Rectal smooth muscle tissue (tissue), 1 donor: ENCODE measurements around the gene LMX1B.
A peak's percentile ranks its signal among the peaks of the same experiment; 100 is the strongest.

Experiments
- H3K27ac ChIP-seq: one replicate; pipeline ENCODE4 v1.7.0; 2013; ENCODE audit warnings: low read depth, low read length, inconsistent platforms
- H3K27me3 ChIP-seq: one replicate; pipeline ENCODE4 v1.7.0; 2013; ENCODE audit warnings: low read length; ENCODE audit not compliant: control insufficient read depth, insufficient read depth
- H3K36me3 ChIP-seq: one replicate; pipeline ENCODE4 v1.7.0; 2013; ENCODE audit warnings: low read length; ENCODE audit not compliant: control insufficient read depth, insufficient read depth
- H3K4me1 ChIP-seq: one replicate; pipeline ENCODE4 v1.7.0; 2013; ENCODE audit warnings: low read length; ENCODE audit not compliant: control insufficient read depth, insufficient read depth
- H3K4me3 ChIP-seq: one replicate; pipeline ENCODE4 v1.7.0; 2013; ENCODE audit warnings: low read length
- H3K9ac ChIP-seq: one replicate; pipeline ENCODE4 v1.7.0; 2013; ENCODE audit warnings: low read length

LMX1B gene

GRCh38 chr9:126607086-126607485, 6.6 kb upstream of the LMX1B start:
- H3K9ac ChIP-seq = no peak overlapping the region
- no peaks in the 10 kb centered on the region for H3K4me1 ChIP-seq
- no peak overlapping the region for H3K4me3 ChIP-seq
- no peak overlapping the region for H3K27ac ChIP-seq
- no peaks in the 10 kb centered on the region for H3K36me3 ChIP-seq
- H3K27me3 ChIP-seq = peaks cover 34% of the 10 kb centered on the region

DNA sequence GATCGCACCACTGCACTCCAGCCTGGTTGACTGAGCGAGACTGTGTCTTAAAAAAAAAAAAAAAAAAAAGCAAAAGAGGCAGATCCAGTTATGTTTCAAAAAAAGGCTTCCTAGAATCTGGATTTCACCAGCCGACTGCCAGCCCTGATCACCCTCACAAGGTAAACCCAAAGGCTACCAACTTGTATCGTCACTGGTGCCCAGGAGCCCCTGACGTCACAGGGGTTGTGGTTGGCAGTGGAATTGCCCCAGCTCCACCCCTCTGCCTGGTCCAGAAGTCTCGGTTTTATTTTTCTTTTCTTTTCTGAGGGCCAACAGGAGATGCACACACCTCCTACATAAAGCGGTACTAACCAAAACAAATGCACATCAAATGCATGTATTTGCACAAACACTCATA, 6.0 kb upstream of the LMX1B start:
- Histone ChIP-seq H3K4me3 (no peak overlapping the region), H3K4me1 (no peaks in the 10 kb centered on the region), H3K27me3 (peaks cover 40% of the 10 kb centered on the region), H3K36me3 (no peaks in the 10 kb centered on the region), H3K9ac (no peak overlapping the region), H3K27ac (no peak overlapping the region)

DNA sequence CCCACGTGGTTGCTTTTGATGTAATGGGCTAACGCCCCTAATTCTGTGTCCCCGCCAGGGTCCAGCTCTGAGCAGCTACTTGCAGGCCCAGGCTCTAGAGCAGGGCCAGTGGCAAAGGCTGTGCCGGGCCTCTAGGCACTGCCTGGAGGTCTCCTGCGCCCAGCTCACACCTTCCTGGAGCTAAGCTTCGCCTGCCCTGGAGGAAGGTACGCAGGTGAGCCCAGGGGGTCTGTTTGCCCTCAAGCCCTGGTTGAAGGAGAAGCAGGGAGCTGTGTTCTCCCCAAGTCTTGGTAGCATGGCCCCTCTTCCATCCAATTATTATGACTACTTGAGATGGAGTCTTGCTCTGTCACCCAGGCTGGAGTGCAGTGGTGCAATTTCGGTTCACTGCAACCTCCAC, 5.2 kb upstream of the LMX1B start:
- no peak overlapping the region for H3K27ac ChIP-seq
- H3K4me1 ChIP-seq = no peaks in the 10 kb centered on the region
- peaks cover 46% of the 10 kb centered on the region for H3K27me3 ChIP-seq
- no peak overlapping the region for H3K9ac ChIP-seq
- H3K36me3 ChIP-seq = no peaks in the 10 kb centered on the region
- H3K4me3 ChIP-seq = no peak overlapping the region

- Histone ChIP-seq H3K27ac (no peak overlapping the region), H3K4me1 (no peaks in the 10 kb centered on the region), H3K4me3 (no peak overlapping the region), H3K9ac (no peak overlapping the region), H3K36me3 (no peaks in the 10 kb centered on the region), H3K27me3 (peaks cover 43% of the 10 kb centered on the region)
These were observed 4.5 kb upstream of the LMX1B start for GRCh38 chr9:126609191-126609590.

DNA sequence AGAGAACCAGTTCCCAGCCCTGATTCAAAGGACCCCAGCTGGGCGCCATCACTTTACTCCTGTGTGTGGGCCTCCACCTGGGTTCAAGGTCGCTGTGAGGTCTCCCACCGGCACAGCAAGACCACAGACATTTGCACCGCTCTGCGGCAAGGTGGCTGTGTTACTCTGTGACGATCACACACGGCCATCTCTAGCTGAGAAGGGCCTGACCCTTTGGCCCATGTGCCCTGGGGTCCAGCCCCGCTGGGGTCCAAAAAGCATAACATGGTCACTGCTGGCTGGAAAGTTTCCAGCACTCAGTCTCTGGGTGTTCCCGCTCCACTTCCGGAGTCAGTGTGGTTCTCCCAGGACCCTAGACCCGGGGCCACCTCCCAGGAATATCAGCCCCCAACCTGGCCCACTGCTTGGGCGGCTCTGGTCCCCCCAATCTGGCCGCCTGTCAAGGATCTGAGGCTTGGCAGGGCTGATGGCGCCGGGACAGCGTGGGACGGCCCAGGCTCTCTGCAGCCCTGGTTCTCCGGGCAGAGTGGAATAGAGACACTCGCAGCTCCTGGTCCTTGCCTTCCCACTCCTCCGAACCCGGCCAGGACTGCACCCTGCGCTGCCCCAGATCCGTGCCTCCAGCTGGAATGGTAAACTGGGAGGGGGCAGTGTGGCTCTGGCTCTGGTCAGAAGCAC, 3.9 kb upstream of the LMX1B start:
- Histone ChIP-seq H3K4me1 (no peaks in the 10 kb centered on the region), H3K27me3 (peaks cover 49% of the 10 kb centered on the region), H3K4me3 (no peak overlapping the region), H3K27ac (no peak overlapping the region), H3K36me3 (no peaks in the 10 kb centered on the region), H3K9ac (no peak overlapping the region)

- H3K27ac ChIP-seq = no peak overlapping the region
- H3K27me3 ChIP-seq = peaks cover 61% of the 10 kb centered on the region
- H3K4me1 ChIP-seq = no peaks in the 10 kb centered on the region
- H3K36me3 ChIP-seq = no peaks in the 10 kb centered on the region
- H3K9ac ChIP-seq = no peak overlapping the region
- no peak overlapping the region for H3K4me3 ChIP-seq
These were observed 2.5 kb upstream of the LMX1B start for GRCh38 chr9:126611193-126611591.

GRCh38 chr9:126611592-126612325, 2.0 kb upstream of the LMX1B start:
- peak overlapping the region; percentile 48 for H3K4me3 ChIP-seq
- peaks cover 66% of the 10 kb centered on the region for H3K27me3 ChIP-seq
- H3K36me3 ChIP-seq = no peaks in the 10 kb centered on the region
- no peaks in the 10 kb centered on the region for H3K4me1 ChIP-seq
- no peak overlapping the region for H3K9ac ChIP-seq
- no peak overlapping the region for H3K27ac ChIP-seq

DNA sequence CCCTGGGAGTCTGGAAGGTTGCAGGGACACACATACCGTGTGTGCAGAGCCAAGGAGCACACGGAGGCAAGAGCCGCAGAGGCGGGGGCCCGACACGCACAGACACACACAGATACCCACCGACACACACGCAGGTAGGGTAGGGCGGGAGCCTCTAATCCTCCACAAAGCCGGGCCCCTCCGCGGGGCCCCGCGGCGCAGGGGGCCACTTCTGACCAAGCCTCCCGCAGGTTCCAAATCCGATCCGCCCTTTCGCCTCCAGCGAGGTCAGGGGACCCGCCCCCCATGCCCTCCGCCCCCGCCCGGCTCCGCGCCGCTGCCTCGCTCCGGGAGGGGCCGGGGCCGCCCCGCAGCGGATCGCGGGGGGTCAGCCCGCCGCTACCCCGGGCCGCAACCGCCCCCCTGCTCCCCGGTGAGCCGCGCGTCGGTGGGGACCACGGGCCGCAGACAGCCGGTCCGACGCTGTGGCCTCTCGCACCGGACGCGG, 1.4 kb upstream of the LMX1B start:
- peaks cover 67% of the 10 kb centered on the region for H3K27me3 ChIP-seq
- no peaks in the 10 kb centered on the region for H3K4me1 ChIP-seq
- no peak overlapping the region for H3K27ac ChIP-seq

GRCh38 chr9:126612813-126613641, 701 bp upstream of the LMX1B start:
- H3K27me3 ChIP-seq = peaks cover 67% of the 10 kb centered on the region
- H3K4me1 ChIP-seq = no peaks in the 10 kb centered on the region
- no peak overlapping the region for H3K27ac ChIP-seq
- H3K4me3 ChIP-seq = peak overlapping the region; percentile 14
- H3K9ac ChIP-seq = no peak overlapping the region
- no peaks in the 10 kb centered on the region for H3K36me3 ChIP-seq

More for the DNA sequence above, 1.4 kb upstream of the LMX1B start:
- Histone ChIP-seq H3K9ac (no peak overlapping the region), H3K4me3 (peak overlapping the region; percentile 48), H3K36me3 (no peaks in the 10 kb centered on the region)

GRCh38 chr9:126614088-126614454, 343 bp downstream of the LMX1B start:
- Histone ChIP-seq H3K9ac (no peak overlapping the region), H3K4me3 (no peak overlapping the region), H3K27me3 (peaks cover 74% of the 10 kb centered on the region), H3K4me1 (no peaks in the 10 kb centered on the region), H3K27ac (no peak overlapping the region), H3K36me3 (no peaks in the 10 kb centered on the region)

- no peak overlapping the region for H3K9ac ChIP-seq
- H3K27me3 ChIP-seq = peaks cover 74% of the 10 kb centered on the region
- H3K27ac ChIP-seq = no peak overlapping the region
- H3K4me3 ChIP-seq = peak overlapping the region; percentile 44
- H3K36me3 ChIP-seq = no peaks in the 10 kb centered on the region
- H3K4me1 ChIP-seq = no peaks in the 10 kb centered on the region
These were observed 922 bp downstream of the LMX1B start for GRCh38 chr9:126614455-126615244.
